ENCODE measurements around the gene RYR2. TPM values are rescaled to one million over a fixed set of nuclear protein-coding genes. Genes with fewer than 3 reads are reported as not detected.
A peak's percentile ranks its signal among the peaks of the same experiment; 100 is the strongest.

RYR2 gene
- total RNA-seq, 1 donor from 2014 or later, result 0.90 TPM

DNA sequence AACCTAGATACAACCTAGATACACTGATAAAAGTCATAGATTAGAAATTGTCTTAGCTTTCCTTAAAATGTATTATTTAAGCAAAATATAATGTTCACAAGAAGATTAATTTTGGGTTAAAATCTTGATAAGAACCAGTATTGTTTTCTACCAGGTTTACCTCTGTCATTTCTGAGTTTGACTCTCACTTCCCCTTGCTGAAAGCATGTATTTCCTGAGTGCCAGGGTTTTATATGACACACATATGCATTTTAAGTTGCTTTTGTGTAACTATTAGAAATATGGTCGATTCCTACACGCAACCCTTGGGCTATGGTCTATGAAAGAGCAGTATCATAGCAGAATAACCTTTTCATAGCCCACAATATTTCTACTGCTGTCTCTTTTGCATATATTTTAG lies 497.1 kb downstream of the RYR2 start:
- Histone ChIP-seq H3F3A (ENCODE audit: low read depth) (no peaks in the 10 kb centered on the region), H4K20me1 (ENCODE audit: low read depth) (no peaks in the 10 kb centered on the region), H3K4me2 (no peak overlapping the region), H3K27me3 (no peaks in the 10 kb centered on the region), H3K36me3 (no peaks in the 10 kb centered on the region), H3K27ac (no peak overlapping the region), H2AFZ (replicated peaks) (no peak overlapping the region), H3K9me3 (ENCODE audit: low read depth) (no peaks in the 10 kb centered on the region), H3K4me1 (no peaks in the 10 kb centered on the region), H3K9ac (no peak overlapping the region), H3K79me2 (ENCODE audit: low read depth) (no peaks in the 10 kb centered on the region), H3K4me3 (no peak overlapping the region)
- DNase-seq (ENCODE audit: low spot score), result no peak
- TF ChIP-seq EZH2phosphoT487 (IDR thresholded peaks at IDR 0.05), result no peak
- TF ChIP-seq EZH2 (IDR thresholded peaks at IDR 0.05), result no peak
- TF ChIP-seq, protein P1, sequence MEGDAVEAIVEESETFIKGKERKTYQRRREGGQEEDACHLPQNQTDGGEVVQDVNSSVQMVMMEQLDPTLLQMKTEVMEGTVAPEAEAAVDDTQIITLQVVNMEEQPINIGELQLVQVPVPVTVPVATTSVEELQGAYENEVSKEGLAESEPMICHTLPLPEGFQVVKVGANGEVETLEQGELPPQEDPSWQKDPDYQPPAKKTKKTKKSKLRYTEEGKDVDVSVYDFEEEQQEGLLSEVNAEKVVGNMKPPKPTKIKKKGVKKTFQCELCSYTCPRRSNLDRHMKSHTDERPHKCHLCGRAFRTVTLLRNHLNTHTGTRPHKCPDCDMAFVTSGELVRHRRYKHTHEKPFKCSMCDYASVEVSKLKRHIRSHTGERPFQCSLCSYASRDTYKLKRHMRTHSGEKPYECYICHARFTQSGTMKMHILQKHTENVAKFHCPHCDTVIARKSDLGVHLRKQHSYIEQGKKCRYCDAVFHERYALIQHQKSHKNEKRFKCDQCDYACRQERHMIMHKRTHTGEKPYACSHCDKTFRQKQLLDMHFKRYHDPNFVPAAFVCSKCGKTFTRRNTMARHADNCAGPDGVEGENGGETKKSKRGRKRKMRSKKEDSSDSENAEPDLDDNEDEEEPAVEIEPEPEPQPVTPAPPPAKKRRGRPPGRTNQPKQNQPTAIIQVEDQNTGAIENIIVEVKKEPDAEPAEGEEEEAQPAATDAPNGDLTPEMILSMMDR (IDR thresholded peaks at IDR 0.05), result no peak
- H3K27ac Mint-ChIP-seq, result no peak overlapping the region
- no peak overlapping the region for H3K4me3 Mint-ChIP-seq
- H3K4me1 Mint-ChIP-seq, result no peaks in the 10 kb centered on the region
- H3K27me3 Mint-ChIP-seq (ENCODE audit: insufficient read depth, low read depth), result peaks cover 3% of the 10 kb centered on the region
- no peaks in the 10 kb centered on the region for H3K9me3 Mint-ChIP-seq
- H3K36me3 Mint-ChIP-seq, result no peaks in the 10 kb centered on the region

DNA sequence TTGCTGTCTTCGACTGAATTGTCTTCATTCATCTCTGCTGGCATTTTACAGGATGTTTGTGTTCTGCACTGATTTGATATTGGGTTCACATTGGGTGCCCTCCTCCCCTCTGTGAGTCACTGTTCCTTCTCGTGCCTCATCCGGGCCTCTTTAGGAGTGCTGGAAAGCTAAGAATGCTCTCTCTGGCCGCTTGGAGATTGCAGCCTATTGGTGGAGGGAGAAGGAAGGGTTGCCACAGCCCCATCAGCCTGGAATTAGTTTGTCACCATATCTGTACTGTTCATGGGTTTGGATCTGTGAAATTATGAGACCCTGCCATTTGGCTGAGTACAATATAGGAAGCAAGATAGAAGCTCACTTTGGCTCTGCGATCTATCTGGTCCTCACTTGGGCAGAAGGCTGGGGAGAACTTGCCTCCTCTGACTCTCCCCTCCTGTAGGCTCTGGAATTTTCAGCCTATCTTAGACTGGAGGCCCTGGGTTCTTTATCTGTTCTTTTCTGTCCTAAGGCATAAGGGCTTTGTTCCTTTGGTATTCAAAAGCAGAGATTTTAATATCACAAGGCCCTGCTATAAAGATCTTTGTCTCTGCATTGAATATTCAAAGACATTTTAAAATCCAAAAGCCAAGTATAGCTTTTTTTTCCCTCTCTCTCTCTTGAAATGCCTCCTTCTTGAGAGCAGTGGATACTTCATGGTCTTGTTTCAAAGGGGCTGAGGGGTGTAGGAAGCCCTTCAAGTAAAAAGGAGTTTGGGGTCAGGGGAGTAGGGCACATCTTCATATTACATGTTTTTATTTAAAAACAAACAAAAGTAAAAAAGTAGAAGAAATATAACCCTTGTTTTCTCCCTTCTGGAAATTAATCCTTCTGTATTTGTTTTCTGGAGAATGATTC lies 500.8 kb downstream of the RYR2 start:
- no peak overlapping the region for H3K9ac ChIP-seq
- DNase-seq (ENCODE audit: low spot score), result no peak
- H3K27me3 ChIP-seq, result no peaks in the 10 kb centered on the region

DNA sequence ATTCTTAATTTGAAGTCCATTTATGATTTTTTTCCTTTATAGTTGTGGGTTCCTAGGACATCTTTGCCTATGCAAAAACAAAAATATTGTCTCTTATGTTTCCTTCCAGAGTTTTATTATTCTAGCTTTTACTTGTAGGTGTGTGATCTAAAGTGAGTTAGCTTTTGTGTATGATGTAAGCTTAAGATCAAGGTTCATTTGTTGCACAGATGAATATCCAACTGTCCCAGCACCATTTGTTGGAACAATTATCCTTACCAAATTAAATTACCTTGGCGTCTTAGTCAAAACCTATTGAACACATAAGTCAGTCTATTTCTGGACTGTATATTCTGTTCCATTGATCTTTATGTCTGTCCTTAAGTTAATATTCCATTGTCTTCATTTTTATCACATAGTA lies 511.1 kb downstream of the RYR2 start:
- DNase-seq (ENCODE audit: low spot score), result no peak
- no peaks in the 10 kb centered on the region for H3K4me1 Mint-ChIP-seq
- H3K9me3 Mint-ChIP-seq, result no peaks in the 10 kb centered on the region
- H3K36me3 ChIP-seq, result no peaks in the 10 kb centered on the region
- no peak overlapping the region for H3K9ac ChIP-seq
- no peaks in the 10 kb centered on the region for H3K79me2 ChIP-seq (ENCODE audit: low read depth)
- no peaks in the 10 kb centered on the region for H3K36me3 Mint-ChIP-seq
- no peak for TF ChIP-seq EZH2phosphoT487 (IDR thresholded peaks at IDR 0.05)
- H3K4me3 Mint-ChIP-seq, result no peak overlapping the region
- H4K20me1 ChIP-seq (ENCODE audit: low read depth), result no peaks in the 10 kb centered on the region
- H3F3A ChIP-seq (ENCODE audit: low read depth), result no peaks in the 10 kb centered on the region
- H3K4me3 ChIP-seq, result no peak overlapping the region
- H3K27me3 Mint-ChIP-seq (ENCODE audit: insufficient read depth, low read depth), result no peaks in the 10 kb centered on the region
- H3K4me2 ChIP-seq, result no peak overlapping the region
- H3K9me3 ChIP-seq (ENCODE audit: low read depth), result no peaks in the 10 kb centered on the region
- no peak overlapping the region for H3K27ac Mint-ChIP-seq
- no peak overlapping the region for H3K27ac ChIP-seq
- H3K27me3 ChIP-seq, result no peaks in the 10 kb centered on the region
- no peak overlapping the region for H2AFZ ChIP-seq (replicated peaks)
- no peaks in the 10 kb centered on the region for H3K4me1 ChIP-seq

More for the DNA sequence above, 500.8 kb downstream of the RYR2 start:
- Histone ChIP-seq H3F3A (ENCODE audit: low read depth) (no peaks in the 10 kb centered on the region), H3K27ac (no peak overlapping the region), H3K4me3 (no peak overlapping the region), H3K79me2 (ENCODE audit: low read depth) (no peaks in the 10 kb centered on the region), H3K36me3 (no peaks in the 10 kb centered on the region), H3K4me1 (no peaks in the 10 kb centered on the region), H3K9me3 (ENCODE audit: low read depth) (no peaks in the 10 kb centered on the region), H4K20me1 (ENCODE audit: low read depth) (no peaks in the 10 kb centered on the region), H3K4me2 (no peak overlapping the region), H2AFZ (replicated peaks) (peak overlapping the region; percentile 40)
- Mint-ChIP-seq H3K27ac (no peak overlapping the region), H3K36me3 (no peaks in the 10 kb centered on the region), H3K9me3 (no peaks in the 10 kb centered on the region), H3K4me3 (no peak overlapping the region), H3K4me1 (no peaks in the 10 kb centered on the region), H3K27me3 (ENCODE audit: insufficient read depth, low read depth) (peaks cover 3% of the 10 kb centered on the region)
- TF ChIP-seq, protein P1 (IDR thresholded peaks at IDR 0.05), result no peak
- TF ChIP-seq EZH2 (IDR thresholded peaks at IDR 0.05) (no peak), EZH2phosphoT487 (IDR thresholded peaks at IDR 0.05) (no peak)

DNA sequence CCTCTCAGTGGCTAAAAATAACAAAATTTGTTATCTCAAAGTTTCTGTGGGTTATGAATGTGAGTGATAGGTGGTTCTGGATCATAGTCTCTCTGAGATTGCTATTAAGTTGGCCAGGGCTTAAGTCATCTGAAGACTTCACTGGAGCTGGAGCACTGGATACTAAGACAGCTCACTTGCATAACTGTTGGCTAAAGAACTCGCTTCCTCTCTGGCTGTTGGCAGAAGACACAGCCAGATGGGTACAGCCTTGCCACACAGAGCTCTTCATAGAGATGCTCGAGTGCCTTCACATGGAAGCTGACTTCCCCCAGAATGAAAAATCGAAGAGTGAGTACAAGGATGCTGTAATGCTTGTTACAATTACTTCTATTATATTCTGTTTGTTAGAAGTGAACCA lies 514.9 kb downstream of the RYR2 start:
- Histone ChIP-seq H3K9me3 (ENCODE audit: low read depth) (no peaks in the 10 kb centered on the region), H3K36me3 (no peaks in the 10 kb centered on the region), H3K9ac (no peak overlapping the region), H3K79me2 (ENCODE audit: low read depth) (no peaks in the 10 kb centered on the region), H3K27me3 (no peaks in the 10 kb centered on the region), H4K20me1 (ENCODE audit: low read depth) (no peaks in the 10 kb centered on the region), H3K4me2 (no peak overlapping the region), H3K27ac (no peak overlapping the region), H2AFZ (replicated peaks) (no peak overlapping the region), H3F3A (ENCODE audit: low read depth) (no peaks in the 10 kb centered on the region), H3K4me3 (no peak overlapping the region), H3K4me1 (no peaks in the 10 kb centered on the region)
- TF ChIP-seq EZH2 (IDR thresholded peaks at IDR 0.05) (no peak), EZH2phosphoT487 (IDR thresholded peaks at IDR 0.05) (no peak)
- TF ChIP-seq, protein P1 (IDR thresholded peaks at IDR 0.05), result no peak
- Mint-ChIP-seq H3K9me3 (no peaks in the 10 kb centered on the region), H3K4me1 (no peaks in the 10 kb centered on the region), H3K4me3 (no peak overlapping the region), H3K27me3 (ENCODE audit: insufficient read depth, low read depth) (no peaks in the 10 kb centered on the region), H3K36me3 (no peaks in the 10 kb centered on the region), H3K27ac (no peak overlapping the region)
- no peak for DNase-seq (ENCODE audit: low spot score)
